Measurements from ENCODE around the gene C2CD2. TPM values are rescaled to one million over a fixed set of nuclear protein-coding genes. Genes with fewer than 3 reads are reported as not detected.

Gene C2CD2
- total and polyA plus RNA-seq, 2 donors: 8.9 to 11.3 TPM

- 98% methylated on average over 14 of the region's 14 CpGs for WGBS
- H3K4me1 ChIP-seq (ENCODE audit: control insufficient read depth in 2 of 2, insufficient read depth in 2 of 2, low read length in 2 of 2): peaks cover 0 to 6% of the 10 kb centered on the region in 2 donors
- no peaks in the 10 kb centered on the region for H3K9me3 ChIP-seq (ENCODE audit: control insufficient read depth in 2 of 2, insufficient read depth in 1 of 2, low read length in 1 of 2)
- peaks cover 48 to 58% of the 10 kb centered on the region in 2 donors for H3K36me3 ChIP-seq (ENCODE audit: control insufficient read depth in 2 of 2, insufficient read depth in 2 of 2, low read length in 1 of 2)
- H3K27ac ChIP-seq (ENCODE audit: low read depth in 1 of 2, low read length in 1 of 2): no peak overlapping the region
- no peak for DNase-seq (ENCODE audit: low read depth in 6 of 9, low spot score in 9 of 9)
- H3K27me3 ChIP-seq (ENCODE audit: control insufficient read depth in 2 of 2, insufficient read depth in 1 of 2, low read length in 1 of 2): no peaks in the 10 kb centered on the region
- no peak overlapping the region for H3K4me3 ChIP-seq (ENCODE audit: low read length in 2 of 2)
Observed at GRCh38 chr21:41857771-41858300, 96.0 kb downstream of the C2CD2 start.

- Histone ChIP-seq H3K4me3 (ENCODE audit: low read length in 2 of 2) (no peak overlapping the region), H3K36me3 (ENCODE audit: control insufficient read depth in 2 of 2, insufficient read depth in 2 of 2, low read length in 1 of 2) (peaks cover 61 to 69% of the 10 kb centered on the region in 2 donors), H3K9me3 (ENCODE audit: control insufficient read depth in 2 of 2, insufficient read depth in 1 of 2, low read length in 1 of 2) (no peaks in the 10 kb centered on the region), H3K27ac (ENCODE audit: low read depth in 1 of 2, low read length in 1 of 2) (no peak overlapping the region), H3K27me3 (ENCODE audit: control insufficient read depth in 2 of 2, insufficient read depth in 1 of 2, low read length in 1 of 2) (no peaks in the 10 kb centered on the region), H3K4me1 (ENCODE audit: control insufficient read depth in 2 of 2, insufficient read depth in 2 of 2, low read length in 2 of 2) (peaks cover 0 to 14% of the 10 kb centered on the region in 2 donors)
- WGBS: 92% methylated on average over 10 of the region's 10 CpGs
- DNase-seq (ENCODE audit: low read depth in 6 of 9, low spot score in 9 of 9): no peak
Observed at GRCh38 chr21:41856572-41856971, 97.2 kb downstream of the C2CD2 start.

- no peak overlapping the region for H3K4me3 ChIP-seq (ENCODE audit: low read length in 2 of 2)
- WGBS: 98% methylated on average over 31 of the region's 31 CpGs
- no peaks in the 10 kb centered on the region for H3K27me3 ChIP-seq (ENCODE audit: control insufficient read depth in 2 of 2, insufficient read depth in 1 of 2, low read length in 1 of 2)
- H3K27ac ChIP-seq (ENCODE audit: low read depth in 1 of 2, low read length in 1 of 2): no peak overlapping the region
- H3K9me3 ChIP-seq (ENCODE audit: control insufficient read depth in 2 of 2, insufficient read depth in 1 of 2, low read length in 1 of 2): no peaks in the 10 kb centered on the region
- H3K36me3 ChIP-seq (ENCODE audit: control insufficient read depth in 2 of 2, insufficient read depth in 2 of 2, low read length in 1 of 2): peaks cover 64 to 74% of the 10 kb centered on the region in 2 donors
- no peak for DNase-seq (ENCODE audit: low read depth in 6 of 9, low spot score in 9 of 9)
- peaks cover 0 to 21% of the 10 kb centered on the region in 2 donors for H3K4me1 ChIP-seq (ENCODE audit: control insufficient read depth in 2 of 2, insufficient read depth in 2 of 2, low read length in 2 of 2)
Observed at GRCh38 chr21:41854426-41854995, 99.3 kb downstream of the C2CD2 start.

GRCh38 chr21:41852929-41853320, 100.9 kb downstream of the C2CD2 start:
- DNase-seq (ENCODE audit: low read depth in 6 of 9, low spot score in 9 of 9): no peak

GRCh38 chr21:41852151-41852928, 101.5 kb downstream of the C2CD2 start:
- no peaks in the 10 kb centered on the region for H3K9me3 ChIP-seq (ENCODE audit: control insufficient read depth in 2 of 2, insufficient read depth in 1 of 2, low read length in 1 of 2)
- no peak overlapping the region for H3K4me3 ChIP-seq (ENCODE audit: low read length in 2 of 2)
- no peak for DNase-seq (ENCODE audit: low read depth in 6 of 9, low spot score in 9 of 9)
- H3K4me1 ChIP-seq (ENCODE audit: control insufficient read depth in 2 of 2, insufficient read depth in 2 of 2, low read length in 2 of 2): peaks cover 3 to 29% of the 10 kb centered on the region in 2 donors
- H3K27ac ChIP-seq (ENCODE audit: low read depth in 1 of 2, low read length in 1 of 2): no peak overlapping the region
- peaks cover 50 to 61% of the 10 kb centered on the region in 2 donors for H3K36me3 ChIP-seq (ENCODE audit: control insufficient read depth in 2 of 2, insufficient read depth in 2 of 2, low read length in 1 of 2)
- H3K27me3 ChIP-seq (ENCODE audit: control insufficient read depth in 2 of 2, insufficient read depth in 1 of 2, low read length in 1 of 2): no peaks in the 10 kb centered on the region
- WGBS: 87% methylated on average over 21 of the region's 21 CpGs

More at GRCh38 chr21:41852929-41853320, 100.9 kb downstream of the C2CD2 start:
- Histone ChIP-seq H3K9me3 (ENCODE audit: control insufficient read depth in 2 of 2, insufficient read depth in 1 of 2, low read length in 1 of 2) (no peaks in the 10 kb centered on the region), H3K27ac (ENCODE audit: low read depth in 1 of 2, low read length in 1 of 2) (no peak overlapping the region), H3K27me3 (ENCODE audit: control insufficient read depth in 2 of 2, insufficient read depth in 1 of 2, low read length in 1 of 2) (no peaks in the 10 kb centered on the region), H3K4me1 (ENCODE audit: control insufficient read depth in 2 of 2, insufficient read depth in 2 of 2, low read length in 2 of 2) (peaks cover 3 to 29% of the 10 kb centered on the region in 2 donors), H3K4me3 (ENCODE audit: low read length in 2 of 2) (no peak overlapping the region), H3K36me3 (ENCODE audit: control insufficient read depth in 2 of 2, insufficient read depth in 2 of 2, low read length in 1 of 2) (peaks cover 53 to 64% of the 10 kb centered on the region in 2 donors)
- 98% methylated on average over 9 of the region's 9 CpGs for WGBS

- Histone ChIP-seq H3K27ac (ENCODE audit: low read depth in 1 of 2, low read length in 1 of 2) (no peak overlapping the region), H3K27me3 (ENCODE audit: control insufficient read depth in 2 of 2, insufficient read depth in 1 of 2, low read length in 1 of 2) (no peaks in the 10 kb centered on the region), H3K9me3 (ENCODE audit: control insufficient read depth in 2 of 2, insufficient read depth in 1 of 2, low read length in 1 of 2) (no peaks in the 10 kb centered on the region), H3K4me1 (ENCODE audit: control insufficient read depth in 2 of 2, insufficient read depth in 2 of 2, low read length in 2 of 2) (peaks cover 3 to 29% of the 10 kb centered on the region in 2 donors), H3K4me3 (ENCODE audit: low read length in 2 of 2) (no peak overlapping the region), H3K36me3 (ENCODE audit: control insufficient read depth in 2 of 2, insufficient read depth in 2 of 2, low read length in 1 of 2) (peaks cover 48 to 56% of the 10 kb centered on the region in 2 donors)
- DNase-seq (ENCODE audit: low read depth in 6 of 9, low spot score in 9 of 9): peak in 5 of 9 donors; percentile 11 to 48 (median 28)
- 97% methylated on average over 23 of the region's 23 CpGs for WGBS
Observed at GRCh38 chr21:41851090-41851790, 102.6 kb downstream of the C2CD2 start.

GRCh38 chr21:41850085-41850484, 103.7 kb downstream of the C2CD2 start:
- Histone ChIP-seq H3K9me3 (ENCODE audit: control insufficient read depth in 2 of 2, insufficient read depth in 1 of 2, low read length in 1 of 2) (no peaks in the 10 kb centered on the region), H3K4me1 (ENCODE audit: control insufficient read depth in 2 of 2, insufficient read depth in 2 of 2, low read length in 2 of 2) (peaks cover 3 to 29% of the 10 kb centered on the region in 2 donors), H3K27ac (ENCODE audit: low read depth in 1 of 2, low read length in 1 of 2) (no peak overlapping the region), H3K4me3 (ENCODE audit: low read length in 2 of 2) (no peak overlapping the region), H3K27me3 (ENCODE audit: control insufficient read depth in 2 of 2, insufficient read depth in 1 of 2, low read length in 1 of 2) (no peaks in the 10 kb centered on the region), H3K36me3 (ENCODE audit: control insufficient read depth in 2 of 2, insufficient read depth in 2 of 2, low read length in 1 of 2) (peaks cover 45 to 56% of the 10 kb centered on the region in 2 donors)
- WGBS: 98% methylated on average over 9 of the region's 9 CpGs
- DNase-seq (ENCODE audit: low read depth in 6 of 9, low spot score in 9 of 9): no peak

- DNase-seq (ENCODE audit: low read depth in 6 of 9, low spot score in 9 of 9): peak in 3 of 9 donors; percentile 16 to 24 (median 17)
- H3K36me3 ChIP-seq (ENCODE audit: control insufficient read depth in 2 of 2, insufficient read depth in 2 of 2, low read length in 1 of 2): peaks cover 35 to 46% of the 10 kb centered on the region in 2 donors
- WGBS: 90% methylated on average over 15 of the region's 15 CpGs
Observed at GRCh38 chr21:41848958-41849580, 104.7 kb downstream of the C2CD2 start.

More at GRCh38 chr21:41848958-41849580, 104.7 kb downstream of the C2CD2 start:
- Histone ChIP-seq H3K4me1 (ENCODE audit: control insufficient read depth in 2 of 2, insufficient read depth in 2 of 2, low read length in 2 of 2) (peaks cover 3 to 30% of the 10 kb centered on the region in 2 donors), H3K27me3 (ENCODE audit: control insufficient read depth in 2 of 2, insufficient read depth in 1 of 2, low read length in 1 of 2) (no peaks in the 10 kb centered on the region), H3K4me3 (ENCODE audit: low read length in 2 of 2) (no peak overlapping the region), H3K9me3 (ENCODE audit: control insufficient read depth in 2 of 2, insufficient read depth in 1 of 2, low read length in 1 of 2) (no peaks in the 10 kb centered on the region), H3K27ac (ENCODE audit: low read depth in 1 of 2, low read length in 1 of 2) (no peak overlapping the region)
